ENCODE data around the gene MAP2K5. TPM values are rescaled to one million over a fixed set of nuclear protein-coding genes. Genes with fewer than 3 reads are reported as not detected.
"Not testable (repeated sequence)": the region's sequence is repeated elsewhere in the genome, so short reads cannot be mapped to it uniquely, and the experiment has no call there.

Gene MAP2K5
- total RNA-seq, 1 donor from 2014 or later = 17.8 TPM

GRCh38 chr15:67672834-67673233, 130.3 kb downstream of the MAP2K5 start:
- not testable (repeated sequence) for DNase-seq (ENCODE audit: low spot score)

DNA sequence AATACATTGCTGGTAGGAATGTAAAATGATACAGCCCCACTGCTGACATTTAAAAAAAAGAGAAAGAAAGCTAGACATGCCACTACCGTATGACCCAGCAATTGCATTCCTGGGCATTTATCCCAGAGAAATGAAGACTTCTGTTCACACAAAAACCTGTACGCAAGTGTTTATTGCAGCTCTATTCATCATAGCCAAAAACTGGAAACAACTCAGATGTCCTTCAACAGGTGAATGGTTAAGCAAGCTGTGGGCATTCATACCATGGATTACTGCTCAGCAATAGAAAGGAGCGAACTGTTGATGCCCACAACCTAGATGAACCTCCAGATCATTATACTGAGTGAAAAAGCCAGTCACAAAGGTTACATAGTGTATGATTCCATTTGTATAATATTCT, 132.5 kb downstream of the MAP2K5 start:
- DNase-seq (ENCODE audit: low spot score) = no peak

DNA sequence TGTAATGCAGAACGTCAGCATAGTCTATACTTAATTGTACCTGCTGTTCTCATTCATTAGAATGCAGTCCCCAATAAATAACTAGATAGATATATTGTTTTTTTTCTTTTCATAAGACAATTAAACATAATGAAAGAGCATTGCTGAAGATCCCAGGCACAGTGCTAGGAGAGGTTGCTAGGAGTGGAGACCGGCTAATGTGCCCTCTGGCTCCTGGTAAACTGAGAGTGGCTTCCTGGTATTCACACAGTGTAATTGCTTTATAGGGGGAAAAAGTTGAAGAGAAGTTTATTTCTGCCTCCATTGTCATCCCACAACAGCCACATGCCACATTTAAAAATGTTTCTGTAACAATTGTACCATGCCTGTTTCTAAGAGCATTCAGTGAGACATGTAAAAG, 135.6 kb downstream of the MAP2K5 start:
- DNase-seq (ENCODE audit: low spot score) = no peak

- no peak for DNase-seq (ENCODE audit: low spot score)
Observed at GRCh38 chr15:67678993-67679392, 136.5 kb downstream of the MAP2K5 start.

- DNase-seq (ENCODE audit: low spot score) = no peak
Observed at GRCh38 chr15:67680641-67681040, 138.1 kb downstream of the MAP2K5 start.

GRCh38 chr15:67685008-67685599, 142.6 kb downstream of the MAP2K5 start:
- no peak for DNase-seq (ENCODE audit: low spot score)

DNA sequence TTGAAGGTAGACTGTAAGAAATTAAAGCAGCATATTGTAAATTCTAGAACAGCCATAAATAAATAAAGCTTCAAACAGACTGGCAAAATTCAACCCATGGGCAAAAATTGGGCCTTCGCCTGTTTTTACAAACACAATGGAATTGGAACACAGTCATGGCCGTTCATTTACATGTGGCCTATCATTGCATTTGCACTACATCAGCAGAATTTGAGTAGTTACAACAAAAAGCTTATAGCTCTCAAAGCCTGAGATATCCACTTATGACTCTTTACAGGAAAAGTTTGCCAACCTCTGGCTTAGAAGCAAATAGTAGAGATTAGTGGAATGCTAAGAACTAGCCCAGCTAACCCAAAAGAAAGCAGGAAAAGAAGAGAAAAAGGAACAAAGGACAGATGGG, 143.2 kb downstream of the MAP2K5 start:
- DNase-seq (ENCODE audit: low spot score) = no peak

GRCh38 chr15:67690936-67691335, 148.4 kb downstream of the MAP2K5 start:
- no peak for DNase-seq (ENCODE audit: low spot score)

DNA sequence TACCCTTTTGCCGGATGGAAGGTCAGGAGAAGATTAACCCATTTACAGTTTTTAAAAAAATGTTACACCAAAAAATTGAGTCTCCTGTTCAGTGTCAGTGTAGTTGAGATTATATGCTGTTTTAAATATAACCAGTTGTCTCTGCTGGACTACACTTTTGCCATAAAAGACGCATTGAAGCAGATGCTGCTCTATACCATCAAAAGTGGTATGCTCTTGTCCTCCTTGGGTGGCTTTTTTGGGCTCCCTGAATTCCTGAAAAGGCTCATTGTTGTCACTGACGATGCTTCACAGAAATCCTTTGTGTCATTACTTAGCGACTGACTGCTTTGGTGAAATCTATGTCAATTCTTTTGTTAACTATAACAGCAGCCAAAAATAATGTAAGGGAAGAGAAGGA, 148.9 kb downstream of the MAP2K5 start:
- DNase-seq (ENCODE audit: low spot score) = no peak

- DNase-seq (ENCODE audit: low spot score) = no peak
Observed at GRCh38 chr15:67692573-67692972, 150.1 kb downstream of the MAP2K5 start.

- no peak for DNase-seq (ENCODE audit: low spot score)
Observed at GRCh38 chr15:67696087-67696486, 153.6 kb downstream of the MAP2K5 start.

GRCh38 chr15:67700023-67700422, 157.5 kb downstream of the MAP2K5 start:
- no peak for DNase-seq (ENCODE audit: low spot score)

DNA sequence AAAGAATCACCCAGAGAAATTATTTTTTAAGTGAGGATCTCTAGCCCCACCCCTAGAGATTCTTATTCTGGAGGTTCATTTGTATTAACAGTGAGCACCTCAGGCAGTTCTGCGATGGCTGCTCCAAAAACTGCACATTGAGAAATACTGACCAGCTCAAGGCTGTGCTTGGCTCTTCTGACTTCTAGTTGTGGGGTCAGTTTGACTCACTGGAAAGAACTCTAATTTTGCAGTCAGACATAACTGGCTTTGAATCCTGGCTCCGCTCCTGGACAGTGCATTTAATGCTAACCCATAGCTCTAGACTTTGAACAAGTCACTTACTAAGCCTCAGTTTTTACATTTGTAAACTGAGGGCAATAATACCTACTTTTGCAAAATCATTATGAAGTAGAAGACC, 159.2 kb downstream of the MAP2K5 start:
- DNase-seq (ENCODE audit: low spot score) = no peak

DNA sequence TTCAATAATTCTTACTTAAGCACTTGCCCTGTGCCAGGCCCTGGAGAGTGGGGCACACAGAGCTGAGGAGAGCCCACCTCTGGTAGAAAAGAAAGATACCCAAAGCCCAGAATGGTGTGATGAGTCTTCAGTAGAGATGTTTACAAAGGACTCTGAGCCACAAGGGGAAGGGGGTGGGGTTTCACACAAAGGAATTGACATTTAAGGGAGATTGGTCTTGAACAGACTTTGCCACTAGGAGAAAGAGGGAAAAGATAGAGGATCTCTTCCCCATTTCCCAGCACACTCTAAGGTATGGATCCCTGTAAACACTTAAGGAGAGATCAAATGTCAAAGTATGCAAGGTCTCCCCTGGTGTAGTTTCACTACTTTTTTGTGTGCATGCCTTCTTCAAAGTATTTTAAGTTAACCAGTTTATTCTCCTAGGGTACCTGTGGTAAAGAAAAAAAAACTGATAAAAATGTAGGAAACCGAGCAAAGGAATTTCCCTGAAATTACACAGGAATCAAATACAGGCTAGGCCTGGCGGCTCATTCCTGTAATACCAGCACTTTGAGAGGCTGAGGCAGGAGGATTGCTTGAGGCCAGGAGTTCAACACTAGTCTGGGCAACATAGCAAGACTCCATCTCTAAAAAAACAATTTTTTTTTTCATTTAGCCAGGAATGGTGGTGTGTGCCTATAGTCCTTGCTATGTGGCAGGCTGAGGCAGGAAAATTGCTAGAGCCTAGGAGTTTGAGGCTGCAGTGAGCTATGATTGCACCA, 165.2 kb downstream of the MAP2K5 start:
- DNase-seq (ENCODE audit: low spot score) = no peak

DNA sequence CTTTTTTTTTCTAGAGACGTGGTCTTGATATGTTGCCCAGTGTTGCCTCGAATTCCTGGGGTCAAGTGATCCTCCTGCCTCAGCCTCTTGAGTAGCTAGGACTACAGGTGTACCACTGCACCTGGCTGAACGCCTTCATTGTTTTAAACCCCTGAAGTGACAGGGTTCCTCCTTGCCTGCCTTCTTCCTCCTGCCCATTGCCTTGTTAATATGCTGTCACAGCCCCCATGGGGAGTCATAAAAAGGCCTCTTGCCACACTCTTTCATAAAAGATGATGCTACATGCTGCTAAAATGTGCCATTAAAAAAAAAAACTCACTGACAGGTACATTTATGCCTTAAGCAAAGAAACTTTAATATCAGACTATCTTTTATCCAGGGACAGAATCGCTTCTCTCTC, 166.0 kb downstream of the MAP2K5 start:
- DNase-seq (ENCODE audit: low spot score) = no peak

- no peak for DNase-seq (ENCODE audit: low spot score)
Observed at GRCh38 chr15:67715170-67715569, 172.7 kb downstream of the MAP2K5 start.

- DNase-seq (ENCODE audit: low spot score) = no peak
Observed at GRCh38 chr15:67716171-67716570, 173.7 kb downstream of the MAP2K5 start.

- DNase-seq (ENCODE audit: low spot score) = no peak
Observed at GRCh38 chr15:67717776-67718175, 175.3 kb downstream of the MAP2K5 start.

- no peak for DNase-seq (ENCODE audit: low spot score)
Observed at GRCh38 chr15:67719330-67719959, 176.9 kb downstream of the MAP2K5 start.

GRCh38 chr15:67720556-67721175, 178.2 kb downstream of the MAP2K5 start:
- DNase-seq (ENCODE audit: low spot score) = no peak

GRCh38 chr15:67722030-67722817, 179.7 kb downstream of the MAP2K5 start:
- DNase-seq (ENCODE audit: low spot score) = no peak
